Measurements from ENCODE around the gene NUP42. TPM values are rescaled to one million over a fixed set of nuclear protein-coding genes. Genes with fewer than 3 reads are reported as not detected.

The NUP42 gene
- polyA plus RNA-seq, 1 donor (not counting 4 experiments of a cell fraction or from before 2014, with no cell fraction given), result 34.2 TPM

DNA sequence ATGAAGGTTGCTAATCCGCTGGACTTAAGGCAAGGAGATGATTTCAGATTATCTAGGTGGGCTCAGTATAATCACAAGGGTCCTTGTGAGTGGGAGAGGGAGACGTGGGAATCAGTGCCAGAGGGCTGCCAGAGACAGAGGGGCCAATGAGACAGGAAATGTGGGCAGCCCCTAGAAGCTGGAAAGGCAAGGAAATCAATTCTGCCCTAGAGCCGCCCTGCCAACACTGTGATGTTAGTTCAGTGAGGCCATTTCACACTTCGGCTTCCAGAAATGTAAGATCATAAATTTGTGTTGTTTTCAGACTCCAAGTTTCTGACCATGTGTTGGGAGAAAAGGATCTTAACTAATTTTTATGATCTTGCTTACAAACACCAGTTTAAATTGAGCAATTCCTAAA lies 61.1 kb downstream of the NUP42 start:
- Histone ChIP-seq H3K27ac (ENCODE audit: control insufficient read depth, insufficient read depth, low read length) (peak overlapping the region; percentile 66), H2AFZ (ENCODE audit: control insufficient read depth, low read length) (peak overlapping the region; percentile 32), H3K4me2 (ENCODE audit: control insufficient read depth, extremely low read depth, insufficient read depth, low read depth, low read length) (peak overlapping the region; percentile 46), H3K4me3 (ENCODE audit: control insufficient read depth in 2 of 3, extremely low read depth in 1 of 3, insufficient read depth in 2 of 3, low read depth in 1 of 3, low read length in 3 of 3) (no peak overlapping the region), H4K20me1 (ENCODE audit: control insufficient read depth, extremely low read depth, insufficient read depth, low read length) (no peaks in the 10 kb centered on the region), H3K79me2 (ENCODE audit: control insufficient read depth, insufficient read depth, low read length) (no peaks in the 10 kb centered on the region), H3K36me3 (ENCODE audit: control insufficient read depth in 2 of 2, extremely low read depth in 1 of 2, insufficient read depth in 2 of 2, low read length in 2 of 2) (no peaks in the 10 kb centered on the region), H3K27me3 (ENCODE audit: control insufficient read depth, extremely low read depth, insufficient read depth, low read length) (no peaks in the 10 kb centered on the region), H3K4me1 (ENCODE audit: control insufficient read depth, extremely low read depth, insufficient read depth, low read length) (peaks cover 27% of the 10 kb centered on the region), H3K9me3 (ENCODE audit: control insufficient read depth, low read depth, low read length) (no peaks in the 10 kb centered on the region), H3K9ac (ENCODE audit: control insufficient read depth, extremely low read depth, insufficient read depth, low read length) (peak overlapping the region; percentile 11), H3K9me1 (ENCODE audit: control insufficient read depth, extremely low read depth, insufficient read depth, low read length) (no peaks in the 10 kb centered on the region)
- no peak for DNase-seq (ENCODE audit: low read depth, low spot score)
- FAIRE-seq, result no peak
- TF ChIP-seq EZH2 (IDR thresholded peaks at IDR 0.05; ENCODE audit: low read length), result no peak
- TF ChIP-seq CTCF (optimal IDR thresholded peaks at IDR 0.05 in 1 of 3, IDR thresholded peaks at IDR 0.05 in 1 of 3, conservative IDR thresholded peaks at IDR 0.05 in 1 of 3; ENCODE audit: extremely low read depth in 1 of 3, insufficient read depth in 2 of 3, low read length in 3 of 3), result no peak
- dilution Hi-C loops (cut with MboI; ENCODE audit: extremely low pct_ligation_motif_present, low sequenced_read_pairs), result no loop called here

GRCh38 chr7:23246555-23246954 lies 64.7 kb downstream of the NUP42 start, which contains the start of gene GPNMB:
Gene GPNMB, plus strand, starts transcription at chr7:23246775. Its CDS starts 83 bp downstream, at chr7:23246858.
- H3K4me3 ChIP-seq (ENCODE audit: control insufficient read depth in 2 of 3, extremely low read depth in 1 of 3, insufficient read depth in 2 of 3, low read depth in 1 of 3, low read length in 3 of 3), result peak within 1 kb of the TSS; percentile 55 to 69 (median 64)
- no peaks in the 10 kb centered on the region for H3K9me3 ChIP-seq (ENCODE audit: control insufficient read depth, low read depth, low read length)
- no peaks in the 10 kb centered on the region for H4K20me1 ChIP-seq (ENCODE audit: control insufficient read depth, extremely low read depth, insufficient read depth, low read length)
- no peaks in the 10 kb centered on the region for H3K79me2 ChIP-seq (ENCODE audit: control insufficient read depth, insufficient read depth, low read length)
- peak; percentile 57 for DNase-seq (ENCODE audit: low read depth, low spot score)
- TF ChIP-seq CTCF (optimal IDR thresholded peaks at IDR 0.05 in 1 of 3, IDR thresholded peaks at IDR 0.05 in 1 of 3, conservative IDR thresholded peaks at IDR 0.05 in 1 of 3; ENCODE audit: extremely low read depth in 1 of 3, insufficient read depth in 2 of 3, low read length in 3 of 3) (no peak), EZH2 (IDR thresholded peaks at IDR 0.05; ENCODE audit: low read length) (no peak)
- H3K9me1 ChIP-seq (ENCODE audit: control insufficient read depth, extremely low read depth, insufficient read depth, low read length), result no peaks in the 10 kb centered on the region
- H3K27me3 ChIP-seq (ENCODE audit: control insufficient read depth, extremely low read depth, insufficient read depth, low read length), result no peaks in the 10 kb centered on the region
- peak within 1 kb of the TSS; percentile 89 for H3K4me2 ChIP-seq (ENCODE audit: control insufficient read depth, extremely low read depth, insufficient read depth, low read depth, low read length)
- FAIRE-seq, result no peak
- peak within 1 kb of the TSS; percentile 65 for H3K9ac ChIP-seq (ENCODE audit: control insufficient read depth, extremely low read depth, insufficient read depth, low read length)
- H3K36me3 ChIP-seq (ENCODE audit: control insufficient read depth in 2 of 2, extremely low read depth in 1 of 2, insufficient read depth in 2 of 2, low read length in 2 of 2), result peaks cover 0 to 4% of the 10 kb centered on the region in 2 experiments
- peak within 1 kb of the TSS; percentile 92 for H2AFZ ChIP-seq (ENCODE audit: control insufficient read depth, low read length)
- peak within 1 kb of the TSS; percentile 57 for H3K27ac ChIP-seq (ENCODE audit: control insufficient read depth, insufficient read depth, low read length)
- dilution Hi-C loops (cut with MboI; ENCODE audit: extremely low pct_ligation_motif_present, low sequenced_read_pairs), result no loop called here
- peaks cover 32% of the 10 kb centered on the region for H3K4me1 ChIP-seq (ENCODE audit: control insufficient read depth, extremely low read depth, insufficient read depth, low read length)

All from keratinocyte (primary cell).